HG03103 (cell line): ENCODE measurements around the gene STX16.

ENCODE experiments used
- ATAC-seq: cut with Tn5 transposase; IDR thresholded peaks from one replicate; pipeline ENCODE4 v1.9.1; 2021; ENCODE audit warnings: low read depth; ENCODE audit not compliant: unreplicated experiment

Gene STX16

DNA sequence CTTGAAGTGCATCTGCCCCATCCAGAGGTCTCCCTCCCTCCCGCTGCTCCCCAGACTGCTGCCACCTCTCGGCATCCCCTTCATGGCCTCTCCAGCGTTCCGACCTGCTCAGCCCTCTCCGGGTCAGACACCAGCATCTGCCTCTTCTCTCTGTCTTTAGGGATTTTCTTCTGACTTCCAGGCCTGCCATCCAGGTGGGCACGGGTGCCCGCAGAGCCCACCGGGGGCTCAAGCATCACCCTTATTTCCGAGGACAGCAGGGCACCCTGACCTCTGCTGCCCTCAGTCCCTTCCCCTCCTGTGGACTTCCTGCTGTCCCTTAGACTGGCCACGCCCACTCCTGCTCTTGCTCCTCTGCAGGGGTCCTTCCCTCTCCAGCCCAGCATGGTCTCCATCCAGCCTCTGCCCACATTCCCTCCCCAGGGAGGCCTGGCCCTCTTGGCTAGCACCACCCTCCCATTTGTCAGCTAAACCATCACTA, 44.9 kb downstream of the STX16 start:
- no peak for ATAC-seq

DNA sequence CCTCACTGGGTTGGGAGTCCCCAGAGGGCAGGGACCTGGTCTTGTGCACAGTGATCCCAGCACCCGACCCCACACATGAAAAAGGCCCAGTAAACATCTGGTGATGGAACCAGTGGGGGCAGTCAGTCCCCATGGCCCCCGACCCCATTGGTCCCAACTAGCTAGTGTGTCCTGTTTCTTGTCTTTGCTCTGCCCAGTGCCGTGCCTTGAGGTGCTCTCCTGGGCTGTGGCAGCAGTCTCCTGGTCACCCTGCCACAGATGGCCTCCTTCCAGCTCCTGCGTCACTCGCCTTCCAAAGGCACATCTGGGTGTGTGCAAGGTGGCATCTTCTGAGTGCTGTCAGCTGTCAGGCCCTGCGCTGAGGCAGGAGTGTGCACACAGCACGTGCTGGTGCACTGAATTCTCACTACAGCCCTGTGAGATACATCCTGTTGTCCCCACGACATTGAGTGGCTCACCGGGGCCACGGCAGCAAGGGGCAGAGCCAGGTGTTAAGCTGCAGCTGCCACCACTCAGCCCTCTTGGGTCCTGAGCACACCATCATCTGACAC, 45.4 kb downstream of the STX16 start:
- ATAC-seq: no peak

DNA sequence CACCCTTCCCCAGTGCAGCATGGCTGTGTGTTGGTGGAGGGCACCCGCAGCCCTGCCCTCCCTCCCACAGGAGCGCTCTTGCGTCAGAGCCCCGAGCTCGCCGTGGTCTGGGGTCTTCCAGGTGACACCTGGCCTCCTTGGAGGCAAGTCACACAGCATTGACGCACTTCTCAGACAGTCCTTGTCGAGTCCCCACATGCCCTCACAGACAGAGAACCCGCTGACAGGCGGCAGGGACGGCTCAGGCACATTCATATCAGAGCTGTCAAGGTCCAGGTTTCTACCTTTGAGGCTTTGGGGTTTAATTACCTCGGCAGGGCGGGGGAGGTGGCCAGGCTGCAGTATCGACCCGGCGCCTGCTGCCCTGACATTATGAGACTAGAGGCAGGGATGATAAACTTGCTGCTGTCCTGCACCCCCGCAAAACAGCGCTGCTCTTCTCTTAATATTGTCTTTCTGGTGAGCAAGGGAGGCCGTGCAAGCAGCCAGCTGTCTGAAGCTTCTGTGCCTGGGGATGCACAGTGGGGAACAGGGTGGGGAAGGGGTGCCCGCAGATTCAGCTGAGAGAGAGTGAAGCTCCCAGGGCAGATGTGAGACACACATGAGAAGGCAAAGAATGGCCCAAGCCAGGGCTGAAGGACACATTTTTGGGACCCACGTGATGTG, 46.3 kb downstream of the STX16 start:
- no peak for ATAC-seq

DNA sequence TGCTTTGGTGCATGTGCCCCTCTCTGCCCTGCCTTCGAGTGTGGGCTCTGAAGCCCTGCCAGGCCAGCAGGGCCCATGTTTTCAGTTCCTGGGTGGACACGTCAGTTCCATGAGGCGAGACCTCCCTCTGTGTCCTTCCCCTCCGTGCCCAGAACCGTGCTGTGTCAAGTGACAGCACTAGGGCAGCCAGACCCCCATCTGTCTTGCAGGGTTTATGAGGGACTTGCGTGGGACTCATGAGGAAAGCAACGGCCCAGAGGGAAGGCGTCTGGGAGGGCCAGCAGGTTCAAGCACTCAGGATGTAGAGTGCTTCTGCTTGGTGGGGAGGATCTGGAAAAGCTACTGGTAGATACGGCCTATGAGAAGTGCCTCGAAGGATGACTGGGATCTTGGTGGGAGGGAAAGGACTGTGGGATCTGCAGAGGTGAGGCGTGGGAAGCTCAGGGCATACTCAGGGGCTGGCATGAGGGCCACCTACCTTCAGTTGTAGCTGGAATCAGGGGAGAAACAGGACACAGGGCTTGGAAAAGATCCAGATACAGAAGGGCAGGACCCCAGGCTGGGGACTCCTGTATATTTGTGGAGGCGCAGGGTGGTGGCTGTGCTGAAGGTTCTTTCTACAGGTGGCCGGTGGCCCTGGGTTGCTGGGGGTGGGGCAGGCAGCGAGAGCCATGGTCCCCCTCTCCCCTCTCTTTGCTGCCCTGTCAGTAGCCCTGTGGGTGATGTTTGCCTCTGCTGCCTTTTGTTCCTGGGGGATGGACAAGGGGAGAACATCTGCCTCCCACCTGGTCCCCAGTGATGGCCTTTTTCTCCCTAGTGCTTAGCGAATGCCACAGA, 47.0 kb downstream of the STX16 start:
- no peak for ATAC-seq

DNA sequence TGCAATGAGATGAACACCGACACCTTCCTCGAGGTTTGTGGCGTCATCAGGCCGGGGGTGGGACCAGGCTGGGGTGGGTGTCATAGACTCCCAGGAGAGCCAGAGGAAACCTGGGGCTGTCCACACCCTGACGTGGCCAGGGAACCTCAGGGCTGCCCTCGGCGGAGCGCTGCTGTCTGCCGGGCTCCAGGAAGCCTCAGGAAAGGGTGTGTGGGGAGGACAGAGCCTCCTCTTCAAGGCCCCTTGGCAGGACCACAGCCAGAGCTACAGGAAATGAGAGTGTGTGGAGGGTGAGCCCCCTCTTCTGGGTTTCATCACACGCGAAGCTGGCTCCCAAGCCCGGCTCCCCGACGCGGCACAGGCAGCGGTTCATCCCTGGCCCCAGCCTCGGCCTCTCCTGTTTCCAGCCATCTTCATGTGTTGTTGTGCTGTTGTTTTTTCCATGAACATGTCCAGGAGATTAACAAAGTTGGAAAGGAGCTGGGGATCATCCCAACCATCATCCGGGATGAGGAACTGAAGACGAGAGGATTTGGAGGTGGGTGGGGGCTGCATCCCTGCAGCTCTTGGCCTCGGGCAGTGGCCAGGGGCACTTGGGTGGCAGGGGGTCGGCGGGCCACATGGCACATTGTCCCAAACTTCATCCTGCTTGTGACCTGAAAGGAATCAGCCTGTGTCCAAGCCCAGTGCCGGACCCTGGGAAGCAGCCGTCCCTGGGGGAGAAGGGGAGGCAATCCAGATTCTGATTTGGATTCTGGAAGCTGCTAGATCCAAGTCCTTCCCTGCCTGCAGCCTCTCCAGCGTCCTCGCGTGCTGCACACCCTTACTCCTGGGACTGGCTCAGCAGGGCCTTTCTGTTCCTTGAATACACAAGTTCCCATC, 47.9 kb downstream of the STX16 start:
- ATAC-seq: no peak

DNA sequence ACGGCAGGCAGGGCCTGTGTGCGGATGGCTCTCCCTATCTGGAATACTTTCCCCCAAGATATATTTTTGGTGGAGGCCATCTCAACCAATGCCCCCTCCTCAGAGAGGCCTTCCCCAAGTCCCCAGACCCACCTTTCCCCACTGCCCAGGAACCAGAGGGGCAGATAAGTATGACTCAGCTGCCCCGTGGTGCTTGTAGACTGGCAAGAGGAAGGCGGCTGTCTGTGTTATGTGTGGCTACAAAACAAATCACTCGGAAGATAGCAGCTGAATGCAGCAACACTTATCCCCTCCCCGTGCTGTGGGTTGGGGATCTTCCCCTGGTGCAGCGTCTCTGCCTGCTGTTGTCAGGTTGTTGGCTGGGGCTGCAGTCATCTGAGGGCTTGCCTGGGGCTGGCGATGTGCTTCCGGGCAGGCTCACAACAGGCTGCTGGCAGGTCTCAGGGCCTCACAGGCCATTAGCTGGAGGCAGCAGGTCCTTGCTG, 48.6 kb downstream of the STX16 start:
- no peak for ATAC-seq

DNA sequence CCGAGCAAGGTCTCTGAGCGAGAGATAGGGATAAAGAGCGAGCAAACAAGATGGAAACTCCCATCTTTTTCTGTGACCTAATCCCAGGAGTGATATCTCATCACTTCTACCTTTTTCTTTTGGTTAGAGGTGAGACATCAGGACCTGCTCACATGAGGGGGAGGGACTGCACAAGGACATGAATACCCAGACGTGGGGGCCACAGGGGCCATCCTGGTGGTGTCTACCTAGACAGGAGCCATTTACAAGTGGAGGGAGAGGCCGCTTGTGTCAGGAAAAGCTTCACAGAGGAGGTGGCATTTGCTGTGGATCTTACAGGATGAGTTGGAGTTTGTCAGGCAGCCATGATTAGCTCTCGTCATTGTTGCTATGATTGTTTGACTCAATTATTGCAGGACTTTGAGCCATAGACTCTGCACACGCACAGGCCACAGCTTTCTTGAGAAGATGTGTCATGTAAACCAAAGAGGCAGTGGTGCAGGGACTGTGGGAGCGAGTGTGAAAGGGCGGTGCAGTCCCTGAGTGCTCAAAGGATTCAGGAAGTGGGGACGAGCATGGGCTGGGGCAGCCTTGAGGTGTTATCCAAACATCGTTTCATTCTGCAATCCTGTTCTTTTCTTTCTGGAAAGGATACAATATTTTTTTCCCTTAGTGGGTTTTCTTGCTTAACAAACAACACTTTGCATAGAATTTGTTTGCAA, 49.2 kb downstream of the STX16 start:
- ATAC-seq: no peak

DNA sequence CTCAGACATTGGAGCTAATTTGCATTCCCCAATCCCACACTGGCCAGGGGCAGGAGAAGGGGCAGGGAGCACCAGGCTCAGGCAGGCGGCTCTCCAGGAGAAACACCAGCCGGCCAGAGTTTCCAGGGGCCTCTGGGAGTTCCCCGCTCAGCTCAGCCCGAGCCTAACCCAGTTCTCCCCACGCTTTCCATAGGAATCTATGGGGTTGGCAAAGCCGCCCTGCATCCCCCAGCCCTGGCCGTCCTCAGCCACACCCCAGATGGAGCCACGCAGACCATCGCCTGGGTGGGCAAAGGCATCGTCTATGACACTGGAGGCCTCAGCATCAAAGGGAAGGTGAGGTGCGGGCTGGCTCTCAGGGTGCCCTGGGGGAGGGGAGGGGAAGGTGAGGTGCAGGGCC, 49.7 kb downstream of the STX16 start:
- ATAC-seq: no peak

DNA sequence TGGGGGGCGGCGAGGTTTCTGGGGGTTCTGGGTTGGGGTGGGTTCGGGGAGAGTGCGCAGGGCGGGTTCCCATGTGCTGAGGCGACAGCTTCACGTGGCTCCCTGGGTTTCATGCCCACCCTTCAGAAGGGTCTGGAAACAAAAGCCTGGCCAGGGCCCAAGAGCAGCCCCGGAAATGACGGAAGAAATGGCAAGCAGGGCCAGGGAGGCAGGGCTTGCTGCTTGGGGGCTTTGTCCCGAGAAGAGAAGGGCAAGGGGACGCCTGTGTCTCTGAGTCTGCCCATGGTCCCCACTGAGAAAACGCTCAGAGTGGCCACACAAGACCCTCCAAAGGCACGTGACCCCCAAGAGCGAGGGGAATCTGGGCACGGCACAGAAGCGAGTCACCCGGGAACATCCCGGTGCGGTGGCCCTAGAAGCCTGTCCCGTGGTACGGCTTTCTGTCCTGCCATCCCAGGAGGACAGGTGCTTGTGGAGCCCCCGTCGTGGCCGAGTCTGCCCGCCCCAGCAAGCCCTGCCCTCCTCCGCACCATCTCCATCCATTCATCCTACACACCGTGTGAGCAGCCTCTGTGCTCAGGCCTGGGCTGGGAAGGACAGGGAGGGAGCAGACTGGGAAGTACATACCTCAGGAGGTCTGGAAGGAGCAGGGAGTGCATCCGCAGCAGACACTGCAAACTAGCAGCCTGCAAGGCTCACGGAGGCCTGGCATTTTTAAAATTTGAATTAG, 50.5 kb downstream of the STX16 start:
- ATAC-seq: no peak

DNA sequence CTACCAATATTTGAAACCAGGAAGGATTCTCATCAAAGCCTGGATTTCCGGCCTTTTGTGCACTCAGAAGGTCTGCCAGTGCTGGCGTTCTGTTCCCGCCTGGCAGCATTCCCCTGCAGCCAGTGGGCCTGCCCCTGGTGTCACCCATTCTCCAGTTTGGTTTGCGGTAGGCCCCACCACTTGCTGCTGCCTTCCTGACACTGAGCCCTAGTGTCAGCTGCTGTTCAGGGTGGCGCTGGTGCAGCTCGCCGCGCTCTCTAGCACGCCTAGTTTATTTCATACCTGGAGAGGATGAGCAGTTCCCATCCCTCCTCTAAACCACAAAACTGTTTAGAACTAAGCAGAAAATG, 51.1 kb downstream of the STX16 start:
- no peak for ATAC-seq

DNA sequence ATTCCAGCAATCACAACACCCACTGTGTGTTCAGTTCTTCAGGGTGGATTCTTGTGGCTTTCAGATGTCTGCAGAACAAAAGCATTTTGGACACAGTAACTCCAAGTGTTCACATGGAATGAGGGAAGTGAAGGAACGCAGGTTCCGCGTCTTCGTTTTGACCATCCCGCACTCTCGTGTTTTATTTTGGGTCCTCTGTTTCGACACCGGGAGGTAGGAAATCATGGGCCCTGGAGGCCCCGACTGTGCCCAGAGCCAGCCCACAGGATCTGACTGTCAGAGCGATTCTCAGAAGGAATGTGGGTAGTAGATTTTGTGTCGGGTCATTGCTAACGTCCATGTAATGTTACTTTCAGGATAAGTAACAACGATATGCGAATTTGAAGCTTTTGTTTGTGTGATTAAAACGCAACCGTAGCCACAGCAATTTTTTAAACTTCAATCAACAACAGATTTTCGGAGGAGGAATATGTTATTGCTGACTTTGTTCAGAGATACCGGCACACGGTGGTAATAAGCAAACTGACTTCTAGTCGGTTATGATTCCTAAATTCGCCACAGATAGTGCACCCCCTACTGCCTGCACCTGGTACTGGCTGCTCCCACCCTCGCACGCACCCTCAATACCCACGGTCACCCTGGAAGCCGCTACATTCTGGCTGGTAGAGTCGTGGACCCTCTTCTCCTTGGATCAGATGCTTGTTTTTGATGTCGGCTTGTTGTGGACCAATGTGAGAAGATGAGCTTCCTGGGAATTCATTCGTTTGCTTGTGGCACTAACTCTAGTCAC, 52.0 kb downstream of the STX16 start:
- no peak for ATAC-seq

DNA sequence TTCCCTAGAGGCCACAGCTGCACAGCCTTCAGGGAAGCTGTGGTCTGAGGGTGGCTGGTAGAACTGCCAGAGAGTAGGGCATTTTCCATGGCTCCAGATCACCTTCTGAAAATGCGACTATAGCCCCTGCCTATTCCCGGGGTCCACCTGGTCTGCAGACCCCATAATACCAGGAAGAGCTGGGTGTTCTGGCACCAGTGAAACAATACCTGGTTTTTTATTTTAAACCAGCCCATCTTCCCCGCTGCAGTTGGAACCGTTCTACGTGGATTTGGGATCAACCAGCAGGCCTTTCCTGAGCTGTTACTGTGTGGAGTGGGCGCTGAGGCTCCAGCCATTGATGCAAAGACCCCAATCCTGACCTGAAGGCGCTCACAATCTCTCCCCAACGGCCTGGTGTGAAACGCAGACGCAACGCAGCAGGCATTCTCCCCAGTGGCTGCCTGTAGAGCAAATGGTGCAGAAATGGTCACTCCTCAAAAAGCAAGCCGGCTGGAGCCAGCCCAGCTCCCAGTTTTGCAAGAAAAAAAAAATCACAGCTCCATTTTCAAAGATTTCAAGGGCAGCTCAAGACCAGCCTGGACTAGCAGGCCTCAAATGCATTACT, 52.8 kb downstream of the STX16 start:
- no peak for ATAC-seq

DNA sequence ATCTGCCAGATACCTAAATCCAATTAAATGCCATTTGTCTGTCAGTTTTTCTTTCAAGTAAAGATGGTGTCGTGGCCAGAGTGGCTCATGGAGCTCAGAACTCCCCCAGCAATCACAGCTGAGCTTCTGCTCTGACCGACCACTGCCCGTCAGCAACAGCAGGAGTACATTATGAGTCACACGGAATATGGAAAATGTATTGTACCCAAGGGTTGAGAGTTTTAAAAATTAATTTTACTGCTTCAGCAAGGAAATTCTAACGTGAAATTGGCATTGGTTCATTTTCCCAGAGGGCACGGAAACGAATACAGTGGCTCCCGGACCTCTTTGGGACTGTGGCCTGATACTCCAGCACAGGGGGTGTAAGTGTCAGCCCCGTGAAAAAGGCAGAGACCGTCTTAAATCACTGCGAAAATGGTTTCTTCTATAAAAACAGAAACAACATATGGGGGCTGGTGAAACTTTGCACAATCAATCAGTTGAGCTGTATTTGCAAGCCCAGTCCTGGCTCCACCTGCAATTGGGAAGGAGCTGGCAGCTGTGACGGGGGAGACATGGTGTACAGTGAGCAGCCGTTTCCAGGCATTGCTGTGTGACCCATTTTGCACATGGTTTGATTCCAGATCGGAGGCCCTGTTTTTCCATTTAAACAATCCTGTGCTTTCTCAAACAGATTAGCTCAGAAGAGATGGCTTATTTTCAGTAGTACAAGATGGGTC, 54.3 kb downstream of the STX16 start:
- no peak for ATAC-seq

DNA sequence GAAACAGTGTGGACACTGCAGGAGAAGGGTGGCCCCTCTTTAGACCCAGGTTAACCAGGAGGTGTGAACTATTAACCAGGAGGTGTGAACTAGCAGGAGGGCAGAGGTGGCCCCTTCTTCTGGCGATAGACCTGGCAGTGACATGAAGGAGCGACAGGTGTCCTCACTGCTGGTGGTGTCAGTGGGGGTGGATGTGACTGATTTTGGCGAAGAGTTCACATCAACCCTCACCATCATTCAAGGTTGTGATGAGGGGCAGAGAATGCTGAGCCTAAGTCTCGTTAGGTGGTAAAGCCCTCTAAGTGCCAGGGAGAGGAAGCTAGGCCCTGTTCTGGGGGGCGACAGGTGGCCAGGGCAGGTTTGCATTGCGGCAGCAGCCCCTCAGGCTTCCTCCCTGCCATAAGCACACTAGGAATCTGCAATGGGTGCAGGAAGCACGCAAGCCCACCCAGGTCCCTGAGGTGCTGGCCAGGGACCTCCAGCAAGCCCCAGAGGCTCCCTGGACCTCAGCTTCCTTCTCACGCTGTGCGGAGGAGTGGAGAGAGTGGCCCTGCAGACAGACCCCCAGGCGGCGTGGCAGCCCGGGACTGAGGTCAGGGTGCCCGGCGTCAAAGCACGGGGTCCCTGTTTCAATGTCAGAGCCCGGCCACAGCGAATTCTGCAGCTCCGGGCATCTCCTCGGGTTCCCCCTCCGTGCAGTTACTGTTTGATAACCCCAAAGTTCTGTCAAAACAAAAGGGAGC, 55.2 kb downstream of the STX16 start:
- no peak for ATAC-seq

DNA sequence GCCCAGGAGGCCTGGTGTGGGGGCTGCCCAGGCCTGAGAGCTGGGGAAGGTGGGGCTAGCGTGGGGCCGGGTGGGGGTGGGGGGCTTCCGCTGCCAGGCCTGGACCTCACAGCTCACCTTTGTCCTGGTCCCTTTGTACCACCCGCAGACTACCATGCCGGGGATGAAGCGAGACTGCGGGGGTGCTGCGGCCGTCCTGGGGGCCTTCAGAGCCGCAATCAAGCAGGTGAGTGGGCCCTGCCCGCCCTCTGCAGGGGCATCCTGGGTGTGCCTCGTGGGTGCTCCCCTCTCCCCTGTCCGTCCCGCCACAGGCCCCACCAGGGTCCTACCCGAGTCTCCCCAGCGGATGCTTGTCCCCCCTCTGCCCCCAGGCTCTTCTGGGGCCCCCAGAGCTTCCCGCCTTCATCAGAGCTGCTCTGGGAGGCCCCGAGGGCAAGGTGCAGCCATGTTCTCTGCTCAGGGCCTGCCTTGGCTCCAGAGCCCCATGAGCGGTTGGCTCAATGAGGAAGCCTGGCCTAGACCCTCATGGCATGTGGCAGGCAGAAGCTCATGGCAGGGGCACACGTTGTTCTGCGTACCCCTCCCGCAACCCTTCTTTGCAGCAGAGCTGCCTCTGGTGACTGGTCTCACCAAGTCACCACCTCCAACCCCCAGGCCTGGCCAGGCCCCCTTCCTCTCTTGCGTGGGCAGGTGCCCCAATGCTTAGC, 56.0 kb downstream of the STX16 start:
- no peak for ATAC-seq

DNA sequence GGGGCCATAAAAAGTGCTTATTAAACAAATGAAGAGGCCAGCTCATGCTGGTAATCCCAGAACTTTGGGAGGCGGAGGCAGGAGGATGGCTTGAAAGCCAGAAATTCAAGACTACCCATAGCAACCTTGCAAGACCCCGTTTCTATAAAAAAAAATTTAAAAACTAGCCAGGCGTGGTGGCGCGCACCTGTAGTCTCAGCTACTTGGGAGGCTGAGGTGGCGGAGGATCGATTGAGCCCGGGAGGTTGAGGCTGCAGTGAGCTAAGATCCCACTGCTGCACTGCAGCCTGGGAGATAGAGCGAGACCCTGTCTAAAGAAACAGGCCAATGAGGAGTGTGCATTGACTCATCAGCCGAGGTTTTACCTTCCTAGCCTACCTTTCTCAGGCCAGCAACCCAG, 56.7 kb downstream of the STX16 start:
- no peak for ATAC-seq
